DND-41 (cell line): Measurements from ENCODE around the gene RAD9A.

Experiments used
- CTCF ChIP-seq: IDR thresholded peaks from 2 replicates; pipeline ENCODE4 v1.5.1; 2012; ENCODE audit warnings: borderline replicate concordance, low read length, moderate library complexity, mild to moderate bottlenecking; ENCODE audit not compliant: poor library complexity, severe bottlenecking; ENCODE audit errors: extremely low read depth
- EZH2 ChIP-seq: IDR thresholded peaks from 3 replicates; pipeline ENCODE4 v1.6.1; 2012; ENCODE audit warnings: borderline replicate concordance, low read depth, mild to moderate bottlenecking, moderate library complexity, low read length, inconsistent platforms; ENCODE audit not compliant: severe bottlenecking

- TF ChIP-seq CTCF (no peak), EZH2 (no peak)
These were observed 47.5 kb upstream of the RAD9A start for GRCh38 chr11:67344264-67344663.
